H9 (cell line): Measurements from ENCODE around the gene PLA1A. TPM values are rescaled to one million over a fixed set of nuclear protein-coding genes. Genes with fewer than 3 reads are reported as not detected.

ENCODE experiments used
- DNase-seq: peaks from one replicate; pipeline ENCODE4 v3.0.0-alpha.2; 2017
- H2AFZ ChIP-seq: one replicate; pipeline ENCODE4 v1.6.1; 2013; ENCODE audit warnings: mild to moderate bottlenecking, low read length, control low read depth, moderate library complexity
- H2AK5ac ChIP-seq: 2 replicates; pipeline ENCODE4 v1.6.1; 2013; ENCODE audit warnings: low read length, control low read depth, mixed read lengths; ENCODE audit not compliant: insufficient read length
- H2BK120ac ChIP-seq: one replicate; pipeline ENCODE4 v1.6.1; 2013; ENCODE audit warnings: low read depth, mild to moderate bottlenecking, low read length, control low read depth, inconsistent platforms; ENCODE audit not compliant: poor library complexity, severe bottlenecking
- H2BK12ac ChIP-seq: 2 replicates; pipeline ENCODE4 v1.6.1; 2013; ENCODE audit warnings: low read length, control low read depth, mixed read lengths, low read depth; ENCODE audit not compliant: insufficient read length
- H2BK15ac ChIP-seq: 2 replicates; pipeline ENCODE4 v1.6.1; 2013; ENCODE audit warnings: low read depth, low read length, control low read depth
- H2BK20ac ChIP-seq: one replicate; pipeline ENCODE4 v1.6.1; 2013; ENCODE audit warnings: low read depth, mild to moderate bottlenecking, low read length, control low read depth, inconsistent platforms; ENCODE audit not compliant: poor library complexity, severe bottlenecking
- H2BK5ac ChIP-seq: 2 replicates; pipeline ENCODE4 v1.6.1; 2013; ENCODE audit warnings: low read length, control low read depth, mixed read lengths; ENCODE audit not compliant: insufficient read length
- H3K14ac ChIP-seq: 2 replicates; pipeline ENCODE4 v1.6.1; 2013; ENCODE audit warnings: low read length, control low read depth; ENCODE audit not compliant: insufficient read depth
- H3K18ac ChIP-seq: 2 replicates; pipeline ENCODE4 v1.6.1; 2013; ENCODE audit warnings: low read depth, mild to moderate bottlenecking, mixed read lengths, low read length, control low read depth; ENCODE audit not compliant: insufficient read length
- H3K23ac ChIP-seq: 2 replicates; pipeline ENCODE4 v1.6.1; 2013; ENCODE audit warnings: low read length, control low read depth, mixed read lengths, low read depth; ENCODE audit not compliant: insufficient read length
- H3K23me2 ChIP-seq: 2 replicates; pipeline ENCODE4 v1.6.1; 2013; ENCODE audit warnings: low read depth, mild to moderate bottlenecking, mixed read lengths, low read length, control low read depth; ENCODE audit not compliant: insufficient read length, poor library complexity, severe bottlenecking
- H3K27ac ChIP-seq: 2 replicates; pipeline ENCODE4 v1.5.1; 2013; ENCODE audit warnings: low read length, control low read depth, mixed read lengths, low read depth; ENCODE audit not compliant: insufficient read length
- H3K27me3 ChIP-seq: 2 replicates; pipeline ENCODE4 v1.6.1; 2013; ENCODE audit warnings: low read length, control low read depth, inconsistent platforms; ENCODE audit not compliant: insufficient read depth
- H3K4ac ChIP-seq: 2 replicates; pipeline ENCODE4 v1.6.1; 2013; ENCODE audit warnings: low read depth, mild to moderate bottlenecking, control low read depth, inconsistent platforms, low read length, moderate library complexity
- H3K4me1 ChIP-seq: 2 replicates; pipeline ENCODE4 v1.6.1; 2013; ENCODE audit warnings: low read length, control low read depth, inconsistent platforms; ENCODE audit not compliant: insufficient read depth
- H3K4me2 ChIP-seq: 2 replicates; pipeline ENCODE4 v1.6.1; 2013; ENCODE audit warnings: low read length, control low read depth, mixed read lengths; ENCODE audit not compliant: insufficient read length, insufficient read depth
- H3K56ac ChIP-seq: 2 replicates; pipeline ENCODE4 v1.6.1; 2013; ENCODE audit warnings: low read depth, mild to moderate bottlenecking, mixed read lengths, low read length, control low read depth; ENCODE audit not compliant: insufficient read length
- H3K79me1 ChIP-seq: 2 replicates; pipeline ENCODE4 v1.6.1; 2013; ENCODE audit warnings: low read depth, mild to moderate bottlenecking, moderate library complexity, low read length, control low read depth, inconsistent platforms; ENCODE audit not compliant: insufficient read depth, poor library complexity, severe bottlenecking
- H3K79me2 ChIP-seq: 2 replicates; pipeline ENCODE4 v1.6.1; 2013; ENCODE audit warnings: low read length, control low read depth, inconsistent platforms; ENCODE audit not compliant: insufficient read depth
- H3K9ac ChIP-seq: 2 replicates; pipeline ENCODE4 v1.6.1; 2013; ENCODE audit warnings: low read length, control low read depth, mixed read lengths; ENCODE audit not compliant: insufficient read length; ENCODE audit errors: extremely low read depth
- H3K9me3 ChIP-seq: one replicate; pipeline ENCODE4 v1.6.1; 2013; ENCODE audit warnings: low read depth, low read length, inconsistent platforms; ENCODE audit not compliant: control insufficient read depth
- H3T11ph ChIP-seq: one replicate; pipeline ENCODE4 v1.6.1; 2013; ENCODE audit warnings: mild to moderate bottlenecking, low read length, control low read depth, inconsistent platforms
- H4K20me1 ChIP-seq: one replicate; pipeline ENCODE4 v1.6.1; 2013; ENCODE audit not compliant: control insufficient read depth, insufficient read length, insufficient read depth
- H4K5ac ChIP-seq: 2 replicates; pipeline ENCODE4 v1.6.1; 2013; ENCODE audit warnings: low read depth, mild to moderate bottlenecking, mixed read lengths, low read length, control low read depth; ENCODE audit not compliant: insufficient read length
- H4K8ac ChIP-seq: replicated peaks from 2 replicates; pipeline ENCODE4 v1.6.1; 2013; ENCODE audit warnings: low read length, control low read depth, mixed read lengths, low read depth; ENCODE audit not compliant: insufficient read length
- H4K91ac ChIP-seq: 2 replicates; pipeline ENCODE4 v1.6.1; 2013; ENCODE audit warnings: low read depth, mild to moderate bottlenecking, moderate library complexity, mixed read lengths, low read length, control low read depth; ENCODE audit not compliant: insufficient read length
- H3K27ac Mint-ChIP-seq, 3 experiments: 2 replicates in 2 of 3; 3 replicates in 1 of 3; pipeline ENCODE4 v1.8.0; 2020 to 2021; ENCODE audit warnings: mixed read lengths in 3 of 3, mild to moderate bottlenecking in 1 of 3, moderate library complexity in 1 of 3
- H3K27me3 Mint-ChIP-seq: 2 replicates; pipeline ENCODE4 v1.8.0; 2021; ENCODE audit warnings: low read depth, mild to moderate bottlenecking, moderate library complexity, mixed read lengths
- H3K36me3 Mint-ChIP-seq, 3 experiments: 2 replicates in 2 of 3; 3 replicates in 1 of 3; pipeline ENCODE4 v1.8.0; 2020 to 2021; ENCODE audit warnings: low read depth in 3 of 3, mixed read lengths in 3 of 3; ENCODE audit not compliant: insufficient read depth in 1 of 3
- H3K4me1 Mint-ChIP-seq, 2 experiments: 2 replicates each; pipeline ENCODE4 v1.8.0; 2020; ENCODE audit warnings: mixed read lengths in 2 of 2
- H3K4me3 Mint-ChIP-seq, 2 experiments: 2 replicates in 1 of 2; 3 replicates in 1 of 2; pipeline ENCODE4 v1.8.0; 2020 to 2021; ENCODE audit warnings: mild to moderate bottlenecking in 2 of 2, mixed read lengths in 2 of 2, moderate library complexity in 1 of 2
- H3K9me3 Mint-ChIP-seq, 2 experiments: 2 replicates in 1 of 2; 3 replicates in 1 of 2; pipeline ENCODE4 v1.8.0; 2020; ENCODE audit warnings: mild to moderate bottlenecking in 2 of 2, mixed read lengths in 2 of 2, moderate library complexity in 1 of 2
- WGBS: extraction: QIAGEN DNeasy Blood & Tissue Kit; methylation state at CpG from one replicate; pipeline ENCODE4 v1.1.7; 2013; ENCODE audit warnings: missing lambda C conversion rate, low lambda C conversion rate, mixed read lengths; ENCODE audit not compliant: insufficient read length; ENCODE audit errors: extremely low coverage; 5-methylcytosine and 5-hydroxymethylcytosine counted together
- total RNA-seq: library from RNA; stranded (reverse); gene quantifications from 2 replicates; pipeline ENCODE4 v1.2.1, GENCODE V29; 2021
- TF ChIP-seq, protein P1 (sequence below): fragments of 200-600 bp; sonication (generic); conservative IDR thresholded peaks from 3 replicates; pipeline ENCODE4 v1.8.0; 2021; ENCODE audit warnings: antibody characterized with exemption, mild to moderate bottlenecking

PLA1A gene
- total RNA-seq, 1 experiment from 2014 or later: not detected

DNA sequence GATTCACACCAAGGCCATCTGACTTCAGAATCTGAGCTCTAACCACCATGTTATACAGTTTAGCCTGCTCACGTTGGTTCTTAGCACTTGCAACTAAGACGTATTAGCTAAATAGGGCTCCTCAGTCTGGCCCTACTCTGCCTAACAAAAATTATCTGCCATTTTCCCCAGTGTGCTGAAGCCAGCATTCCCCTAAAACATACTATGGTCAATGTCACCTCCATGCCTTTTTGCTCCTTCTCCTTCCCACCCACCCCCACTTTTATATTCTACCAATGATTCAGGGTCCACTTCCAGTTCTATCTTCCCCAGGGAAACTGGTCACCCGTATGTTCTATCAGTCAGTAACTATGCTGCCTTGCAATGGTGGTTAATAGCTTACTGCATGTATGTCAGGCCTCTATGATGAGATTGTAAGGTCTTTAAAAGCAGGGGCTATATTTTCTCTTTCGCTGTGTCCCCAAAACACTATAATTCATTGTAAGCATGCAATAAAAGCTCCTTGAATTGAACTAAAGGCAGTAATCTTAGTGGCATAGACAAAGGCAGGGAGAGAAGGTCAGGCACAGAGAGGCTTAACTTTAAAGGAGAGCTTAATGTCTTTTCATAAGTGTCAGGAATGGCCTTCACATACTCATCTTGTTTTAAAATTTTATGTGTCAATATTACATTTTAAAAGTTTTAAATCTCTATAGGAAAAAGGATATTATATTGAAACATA, 39.4 kb downstream of the PLA1A start:
- Histone ChIP-seq H3K4ac (no peak overlapping the region), H4K5ac (no peak overlapping the region), H4K91ac (no peak overlapping the region), H2BK120ac (no peak overlapping the region), H3K23me2 (no peaks in the 10 kb centered on the region), H3K27ac (no peak overlapping the region), H3T11ph (no peak overlapping the region), H2BK15ac (no peak overlapping the region), H3K79me1 (no peaks in the 10 kb centered on the region), H3K4me2 (no peak overlapping the region), H4K20me1 (no peaks in the 10 kb centered on the region), H3K4me1 (no peaks in the 10 kb centered on the region), H3K14ac (no peak overlapping the region), H2BK12ac (no peak overlapping the region), H2BK20ac (no peak overlapping the region), H4K8ac (no peak overlapping the region), H3K23ac (no peak overlapping the region), H2AFZ (no peak overlapping the region), H3K9ac (no peak overlapping the region), H2BK5ac (no peak overlapping the region), H2AK5ac (no peak overlapping the region), H3K56ac (no peak overlapping the region), H3K27me3 (no peaks in the 10 kb centered on the region), H3K79me2 (no peaks in the 10 kb centered on the region), H3K18ac (no peak overlapping the region), H3K9me3 (no peaks in the 10 kb centered on the region)
- Mint-ChIP-seq H3K9me3 (no peaks in the 10 kb centered on the region), H3K4me3 (no peak overlapping the region), H3K27ac (no peak overlapping the region), H3K36me3 (no peaks in the 10 kb centered on the region; a peak in 1 of 7 replicates), H3K27me3 (no peaks in the 10 kb centered on the region; the same call in 1 of the 2 replicates), H3K4me1 (peaks cover 0 to 4% of the 10 kb centered on the region in 2 experiments; a peak in 1 of 4 replicates)
- TF ChIP-seq, protein P1, sequence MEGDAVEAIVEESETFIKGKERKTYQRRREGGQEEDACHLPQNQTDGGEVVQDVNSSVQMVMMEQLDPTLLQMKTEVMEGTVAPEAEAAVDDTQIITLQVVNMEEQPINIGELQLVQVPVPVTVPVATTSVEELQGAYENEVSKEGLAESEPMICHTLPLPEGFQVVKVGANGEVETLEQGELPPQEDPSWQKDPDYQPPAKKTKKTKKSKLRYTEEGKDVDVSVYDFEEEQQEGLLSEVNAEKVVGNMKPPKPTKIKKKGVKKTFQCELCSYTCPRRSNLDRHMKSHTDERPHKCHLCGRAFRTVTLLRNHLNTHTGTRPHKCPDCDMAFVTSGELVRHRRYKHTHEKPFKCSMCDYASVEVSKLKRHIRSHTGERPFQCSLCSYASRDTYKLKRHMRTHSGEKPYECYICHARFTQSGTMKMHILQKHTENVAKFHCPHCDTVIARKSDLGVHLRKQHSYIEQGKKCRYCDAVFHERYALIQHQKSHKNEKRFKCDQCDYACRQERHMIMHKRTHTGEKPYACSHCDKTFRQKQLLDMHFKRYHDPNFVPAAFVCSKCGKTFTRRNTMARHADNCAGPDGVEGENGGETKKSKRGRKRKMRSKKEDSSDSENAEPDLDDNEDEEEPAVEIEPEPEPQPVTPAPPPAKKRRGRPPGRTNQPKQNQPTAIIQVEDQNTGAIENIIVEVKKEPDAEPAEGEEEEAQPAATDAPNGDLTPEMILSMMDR: no peak
- no peak for DNase-seq
- WGBS: no CpG with 5 or more reads among the region's 4 CpGs
